Measurements from ENCODE around the gene GLIS1. TPM values are rescaled to one million over a fixed set of nuclear protein-coding genes. Genes with fewer than 3 reads are reported as not detected.

Gene GLIS1
- total and polyA plus RNA-seq, 8 donors = 0.20 to 4.8 (median 0.55) TPM; not detected in 1

GRCh38 chr1:53721088-53721487 is 17.9 kb downstream of the GLIS1 start:
- intact Hi-C loops (cut with DNase I; ENCODE audit: low total_unique reads) = no loop called here
- Histone ChIP-seq H3K4me3 (no peak overlapping the region), H3K9me3 (no peaks in the 10 kb centered on the region), H3K27me3 (peaks cover 0 to 8% (median 0%) of the 10 kb centered on the region in 3 donors), H3K4me1 (no peaks in the 10 kb centered on the region), H3K36me3 (no peaks in the 10 kb centered on the region), H3K27ac (no peak overlapping the region)
- DNase-seq = no peak
- TF ChIP-seq POLR2AphosphoS5 (IDR thresholded peaks at IDR 0.05) (no peak), EP300 (IDR thresholded peaks at IDR 0.05) (no peak), CTCF (IDR thresholded peaks at IDR 0.05) (no peak), POLR2A (IDR thresholded peaks at IDR 0.05) (no peak)
- WGBS, 5 donors = 70 to 82% (median 79%) methylated on average over 4 of the region's 4 CpGs

GRCh38 chr1:53719469-53719868 is 19.5 kb downstream of the GLIS1 start:
- H3K36me3 ChIP-seq = no peaks in the 10 kb centered on the region
- H3K27ac ChIP-seq = no peak overlapping the region
- intact Hi-C loops (cut with DNase I; ENCODE audit: low total_unique reads) = no loop called here
- DNase-seq = no peak
- H3K9me3 ChIP-seq = no peaks in the 10 kb centered on the region
- no peak for TF ChIP-seq EP300 (IDR thresholded peaks at IDR 0.05)
- TF ChIP-seq POLR2AphosphoS5 (IDR thresholded peaks at IDR 0.05) = no peak
- no peak for TF ChIP-seq POLR2A (IDR thresholded peaks at IDR 0.05)
- no peak for TF ChIP-seq CTCF (IDR thresholded peaks at IDR 0.05)
- peaks cover 0 to 24% (median 0%) of the 10 kb centered on the region in 3 donors for H3K27me3 ChIP-seq
- WGBS, 5 donors = 71 to 95% (median 88%) methylated on average over 2 of the region's 2 CpGs
- H3K4me3 ChIP-seq = no peak overlapping the region
- no peaks in the 10 kb centered on the region for H3K4me1 ChIP-seq

GRCh38 chr1:53718443-53718842 is 20.5 kb downstream of the GLIS1 start:
- no peaks in the 10 kb centered on the region for H3K36me3 ChIP-seq
- 47 to 80% (median 74%) methylated on average over 2 of the region's 2 CpGs for WGBS, 5 donors
- no peaks in the 10 kb centered on the region for H3K9me3 ChIP-seq
- H3K4me3 ChIP-seq = no peak overlapping the region
- peaks cover 0 to 25% (median 0%) of the 10 kb centered on the region in 3 donors for H3K27me3 ChIP-seq
- intact Hi-C loops (cut with DNase I; ENCODE audit: low total_unique reads) = no loop called here
- no peaks in the 10 kb centered on the region for H3K4me1 ChIP-seq
- DNase-seq = no peak
- TF ChIP-seq POLR2AphosphoS5 (IDR thresholded peaks at IDR 0.05) = no peak
- TF ChIP-seq POLR2A (IDR thresholded peaks at IDR 0.05) = no peak
- TF ChIP-seq CTCF (IDR thresholded peaks at IDR 0.05) = no peak
- TF ChIP-seq EP300 (IDR thresholded peaks at IDR 0.05) = no peak
- H3K27ac ChIP-seq = no peak overlapping the region

DNA sequence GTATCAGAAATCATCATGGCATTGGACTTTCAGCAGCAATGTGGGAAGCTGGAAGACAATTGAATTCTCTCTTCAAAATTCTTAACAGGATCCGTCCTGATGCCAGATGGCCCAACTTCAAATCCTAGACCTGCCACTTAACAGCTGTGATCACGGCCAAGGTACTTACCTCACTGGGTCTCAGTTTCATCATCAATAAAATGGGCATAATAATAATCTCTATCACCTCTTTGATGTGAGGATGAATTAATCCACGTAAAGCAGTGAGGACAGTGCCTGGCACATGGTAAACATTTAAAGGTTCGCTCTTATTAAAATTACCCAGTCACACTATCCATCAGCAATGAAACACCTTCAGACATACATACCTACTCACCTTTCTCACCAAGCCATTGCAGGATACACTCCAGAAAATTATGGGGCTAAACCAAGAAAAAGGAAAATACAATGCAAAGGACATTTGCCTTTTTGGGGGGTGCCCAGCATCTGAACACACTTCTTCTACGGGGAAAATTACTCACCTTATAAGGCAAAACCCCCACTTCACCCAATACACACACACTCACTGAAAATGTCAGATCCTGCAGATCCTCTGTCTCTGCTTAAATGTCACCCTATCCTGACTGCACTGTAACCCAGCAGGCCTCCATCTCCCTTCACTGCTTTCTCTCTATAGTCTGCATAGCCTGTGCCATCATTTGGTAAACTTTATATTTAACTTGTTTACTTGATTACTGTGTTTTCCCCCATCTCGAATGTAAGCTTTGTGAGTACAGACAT is 21.7 kb downstream of the GLIS1 start:
- no peak for DNase-seq
- H3K4me3 ChIP-seq = no peak overlapping the region
- WGBS, 5 donors = 75 to 84% (median 80%) methylated on average over 6 of the region's 6 CpGs
- intact Hi-C loops (cut with DNase I; ENCODE audit: low total_unique reads) = no loop called here
- H3K4me1 ChIP-seq = no peaks in the 10 kb centered on the region
- TF ChIP-seq POLR2AphosphoS5 (IDR thresholded peaks at IDR 0.05) (no peak), EP300 (IDR thresholded peaks at IDR 0.05) (no peak), POLR2A (IDR thresholded peaks at IDR 0.05) (no peak), CTCF (IDR thresholded peaks at IDR 0.05) (no peak)
- no peaks in the 10 kb centered on the region for H3K36me3 ChIP-seq
- H3K9me3 ChIP-seq = no peaks in the 10 kb centered on the region
- peaks cover 0 to 25% (median 0%) of the 10 kb centered on the region in 3 donors for H3K27me3 ChIP-seq
- no peak overlapping the region for H3K27ac ChIP-seq

Measured in stomach (tissue), 9 donors.